ENCODE results near the gene ERVMER34-1.

ERVMER34-1 gene

GRCh38 chr4:52704133-52704532 lies 47.1 kb downstream of the ERVMER34-1 start:
- Histone ChIP-seq H3K4me3 (ENCODE audit: low read depth, low read length) (no peak overlapping the region), H3K27me3 (ENCODE audit: insufficient read depth, low read depth, severe bottlenecking) (peaks cover 48% of the 10 kb centered on the region), H3K27ac (no peak overlapping the region), H3K9me3 (ENCODE audit: severe bottlenecking) (no peaks in the 10 kb centered on the region), H3K36me3 (no peaks in the 10 kb centered on the region)
- no peak for DNase-seq
- TF ChIP-seq CTCF (IDR thresholded peaks at IDR 0.05; ENCODE audit: low read depth, low read length) = no peak

- no peaks in the 10 kb centered on the region for H3K9me3 ChIP-seq (ENCODE audit: severe bottlenecking)
- H3K36me3 ChIP-seq = no peaks in the 10 kb centered on the region
- no peak overlapping the region for H3K4me3 ChIP-seq (ENCODE audit: low read depth, low read length)
- no peak for TF ChIP-seq CTCF (IDR thresholded peaks at IDR 0.05; ENCODE audit: low read depth, low read length)
- DNase-seq = no peak
- no peak overlapping the region for H3K27ac ChIP-seq
- peaks cover 36% of the 10 kb centered on the region for H3K27me3 ChIP-seq (ENCODE audit: insufficient read depth, low read depth, severe bottlenecking)
Observed at GRCh38 chr4:52701207-52701606, 50.0 kb downstream of the ERVMER34-1 start.

GRCh38 chr4:52694936-52695335 lies 56.3 kb downstream of the ERVMER34-1 start:
- Histone ChIP-seq H3K27me3 (ENCODE audit: insufficient read depth, low read depth, severe bottlenecking) (peaks cover 23% of the 10 kb centered on the region), H3K36me3 (no peaks in the 10 kb centered on the region), H3K4me3 (ENCODE audit: low read depth, low read length) (no peak overlapping the region), H3K9me3 (ENCODE audit: severe bottlenecking) (no peaks in the 10 kb centered on the region), H3K27ac (no peak overlapping the region)
- TF ChIP-seq CTCF (IDR thresholded peaks at IDR 0.05; ENCODE audit: low read depth, low read length) = no peak
- DNase-seq = no peak

- no peaks in the 10 kb centered on the region for H3K9me3 ChIP-seq (ENCODE audit: severe bottlenecking)
- no peaks in the 10 kb centered on the region for H3K36me3 ChIP-seq
- H3K27ac ChIP-seq = no peak overlapping the region
- TF ChIP-seq CTCF (IDR thresholded peaks at IDR 0.05; ENCODE audit: low read depth, low read length) = no peak
- peaks cover 31% of the 10 kb centered on the region for H3K27me3 ChIP-seq (ENCODE audit: insufficient read depth, low read depth, severe bottlenecking)
- H3K4me3 ChIP-seq (ENCODE audit: low read depth, low read length) = no peak overlapping the region
- no peak for DNase-seq
Observed at GRCh38 chr4:52693492-52693891, 57.7 kb downstream of the ERVMER34-1 start.
